DMS153 treated with DMSO at 0.1 percent for 48 hours (cell line): Measurements from ENCODE around the gene POFUT1.
A peak's percentile ranks its signal among the peaks of the same experiment; 100 is the strongest.
"Not testable (repeated sequence)": the region's sequence is repeated elsewhere in the genome, so short reads cannot be mapped to it uniquely, and the experiment has no call there.

ENCODE experiments used
- DNase-seq: peaks from one replicate; lab custom pipeline; 2025; ENCODE audit not compliant: unreplicated experiment; lab: John Stamatoyannopoulos, UW

POFUT1 gene

GRCh38 chr20:32271620-32272019 lies 63.9 kb downstream of the POFUT1 start:
- DNase-seq = no peak

GRCh38 chr20:32274359-32274758 lies 66.7 kb downstream of the POFUT1 start:
- DNase-seq = no peak

- DNase-seq = not testable (repeated sequence)
Measured at GRCh38 chr20:32275163-32275562, 67.5 kb downstream of the POFUT1 start.

- peak; percentile 74 for DNase-seq
Measured at GRCh38 chr20:32277361-32278198, 69.9 kb downstream of the POFUT1 start, which contains the start of gene KIF3B. KIF3B (plus strand) TSS chr20:32277651; CDS start chr20:32309778, 32,127 bp downstream.

- no peak for DNase-seq
Measured at GRCh38 chr20:32278199-32278643, 70.5 kb downstream of the POFUT1 start.

- no peak for DNase-seq
Measured at GRCh38 chr20:32281711-32282110, 74.0 kb downstream of the POFUT1 start.

GRCh38 chr20:32282461-32282860 lies 74.8 kb downstream of the POFUT1 start:
- DNase-seq = peak; percentile 67

- no peak for DNase-seq
Measured at GRCh38 chr20:32285082-32285620, 77.5 kb downstream of the POFUT1 start.

GRCh38 chr20:32285621-32286371 lies 78.1 kb downstream of the POFUT1 start:
- DNase-seq = no peak

GRCh38 chr20:32287231-32287638 lies 79.6 kb downstream of the POFUT1 start:
- DNase-seq = no peak
